ENCODE results near the gene ATP5F1B. TPM values are rescaled to one million over a fixed set of nuclear protein-coding genes. Genes with fewer than 3 reads are reported as not detected.

Gene ATP5F1B
- total and polyA plus RNA-seq, 2 of the 13 experiments (the other 11 are each of a cell fraction or from before 2014, with no cell fraction given) = 1,051 to 1,180 TPM

- in situ Hi-C loops (cut with HindIII; ENCODE audit: extremely low pct_ligation_motif_present, low pct_unique_long_range_greater_than_20kb) = no loop called here
- FAIRE-seq (no peak), ATAC-seq (no peak), DNase-seq (ENCODE audit: low spot score) (no peak)
- Histone ChIP-seq H3K9me3 (ENCODE audit: low read length) (no peaks in the 10 kb centered on the region), H2AFZ (ENCODE audit: low read length) (no peak overlapping the region), H3K27ac (ENCODE audit: extremely low read length, insufficient read depth, low read length) (no peak overlapping the region), H3K4me2 (ENCODE audit: low read depth, low read length) (no peak overlapping the region), H3K79me2 (ENCODE audit: insufficient read depth, low read length) (no peaks in the 10 kb centered on the region), H3K9ac (ENCODE audit: insufficient read depth, low read depth, low read length) (no peak overlapping the region), H3K36me3 (replicated peaks in 1 of 2; ENCODE audit: control insufficient read depth in 1 of 2, insufficient read depth in 2 of 2, low read length in 2 of 2) (no peaks in the 10 kb centered on the region; a peak in 1 of 5 replicates), H3K27me3 (ENCODE audit: control insufficient read depth in 1 of 2, insufficient read depth in 2 of 2, low read length in 2 of 2) (no peaks in the 10 kb centered on the region), H3K4me1 (ENCODE audit: insufficient read depth, low read length) (no peaks in the 10 kb centered on the region), H4K20me1 (ENCODE audit: insufficient read depth, low read length) (no peaks in the 10 kb centered on the region), H3K4me3 (replicated peaks in 1 of 3; ENCODE audit: insufficient read depth in 1 of 3, low read depth in 2 of 3, low read length in 3 of 3) (no peak overlapping the region)
- intact Hi-C loops (cut with micrococcal nuclease; ENCODE audit: unreplicated experiment) = no loop called here
- TF ChIP-seq NFRKB (IDR thresholded peaks at IDR 0.05) (no peak), ZNF605 (CRISPR knock-in tag; IDR thresholded peaks at IDR 0.05) (no peak), MEF2D (CRISPR knock-in tag; IDR thresholded peaks at IDR 0.05) (no peak), ZNF841 (CRISPR knock-in tag; IDR thresholded peaks at IDR 0.05; ENCODE audit: borderline replicate concordance) (no peak), HOMEZ (CRISPR knock-in tag; IDR thresholded peaks at IDR 0.05; ENCODE audit: low read depth) (no peak), PLRG1 (conservative IDR thresholded peaks at IDR 0.05) (no peak), EED (CRISPR knock-in tag; IDR thresholded peaks at IDR 0.05) (no peak), ATM (IDR thresholded peaks at IDR 0.05; ENCODE audit: borderline replicate concordance) (no peak), CERS6 (CRISPR knock-in tag; IDR thresholded peaks at IDR 0.05) (no peak), NFIC (IDR thresholded peaks at IDR 0.05; ENCODE audit: low read length) (no peak), YEATS4 (CRISPR knock-in tag; IDR thresholded peaks at IDR 0.05; ENCODE audit: borderline replicate concordance) (no peak), EP300 (IDR thresholded peaks at IDR 0.05; ENCODE audit: low read depth in 2 of 2, low read length in 2 of 2) (no peak), EP300 (CRISPR knock-in tag; IDR thresholded peaks at IDR 0.05; ENCODE audit: borderline replicate concordance) (no peak), ZNF343 (CRISPR knock-in tag; IDR thresholded peaks at IDR 0.05) (no peak), FOXK1 (CRISPR knock-in tag; IDR thresholded peaks at IDR 0.05; ENCODE audit: borderline replicate concordance, low read depth) (no peak), SP140L (CRISPR knock-in tag; IDR thresholded peaks at IDR 0.05; ENCODE audit: borderline replicate concordance) (no peak)
- no TSS peak for BruUV-seq (replicated peaks)
- ChIA-PET CTCF (ENCODE audit: low intra/inter-chr PET ratio, low total read pairs) (no interaction called here), POLR2A (no interaction called here)
Observed at GRCh38 chr12:56591961-56592360, 53.8 kb downstream of the ATP5F1B start.

Measured in HepG2 (cell line).